Stomach (tissue), 9 donors: ENCODE data around the gene NEK4. TPM values are rescaled to one million over a fixed set of nuclear protein-coding genes. Genes with fewer than 3 reads are reported as not detected.

Source experiments
- DNase-seq, 2 donors: peaks; one replicate each; pipeline versions ENCODE4 v3.0.0 to v3.0.0-alpha.2; 2013 to 2019
- H3K27ac ChIP-seq, 5 donors: fragments of 200-600 bp in 4 of 5; sonication (generic) in 4 of 5; one replicate each; pipeline ENCODE4 v1.5.1; 2013 to 2019; ENCODE audit warnings: mild to moderate bottlenecking in 1 of 5, moderate library complexity in 1 of 5
- H3K27me3 ChIP-seq, 3 donors: fragments of 200-600 bp; sonication (generic); one replicate each; pipeline ENCODE4 v1.5.1; 2017 to 2019; ENCODE audit warnings: mixed run types in 1 of 3
- H3K36me3 ChIP-seq, 4 donors: fragments of 200-600 bp; sonication (generic); 1 replicate in 3 of 4; 2 replicates in 1 of 4; pipeline ENCODE4 v1.5.1; 2016 to 2019
- H3K4me1 ChIP-seq, 4 donors: fragments of 200-600 bp; sonication (generic); one replicate each; pipeline ENCODE4 v1.5.1; 2016 to 2019
- H3K4me3 ChIP-seq, 4 donors: fragments of 200-600 bp; sonication (generic) in 3 of 4; one replicate each; pipeline ENCODE4 v1.5.1; 2016 to 2019; ENCODE audit warnings: mild to moderate bottlenecking in 1 of 4
- H3K9me3 ChIP-seq, 4 donors: fragments of 200-600 bp; sonication (generic); one replicate each; pipeline ENCODE4 v1.5.1; 2016 to 2019
- EP300 ChIP-seq: sonication (generic); formaldehyde crosslinking; IDR thresholded peaks from one replicate; pipeline ENCODE4 v1.6.1; 2017; ENCODE audit warnings: antibody characterized with exemption
- POLR2A ChIP-seq, 4 donors: fragments of 450-650 bp; IDR thresholded peaks; one replicate each; pipeline ENCODE4 v1.6.1; 2016; ENCODE audit warnings: antibody characterized with exemption in 4 of 4, control low read depth in 2 of 4, mild to moderate bottlenecking in 1 of 4, moderate library complexity in 1 of 4
- POLR2AphosphoS5 ChIP-seq, 3 donors: sonication (generic); formaldehyde crosslinking; IDR thresholded peaks; one replicate each; pipeline ENCODE4 v1.6.1; 2016; ENCODE audit warnings: antibody characterized with exemption in 3 of 3
- WGBS, 5 donors: extraction: QIAGEN DNeasy Blood & Tissue Kit in 3 of 5; methylation state at CpG; one replicate each; pipeline versions ENCODE4 v1.1.5 to v1.1.7; 2013 to 2018; 5-methylcytosine and 5-hydroxymethylcytosine counted together
- intact Hi-C: fragments of 100-400 bp; cut with DNase I; formaldehyde crosslinking; loops from one replicate; pipeline ENCODE4 v1.15.1; 2023; ENCODE audit warnings: low total_unique reads
- polyA plus RNA-seq, 3 donors: library from polyadenylated mRNA; stranded (reverse); fragments of 200-250 nt; gene quantifications; one replicate each; pipeline ENCODE4 v1.2.3, GENCODE V29; 2013
- total RNA-seq, 5 donors: library from RNA; depleted of rRNA; stranded (reverse); fragments of >200 nt; gene quantifications; one replicate each; pipeline versions ENCODE4 v1.1.0 to v1.2.3, GENCODE V29; 2014 to 2016
- TF ChIP-seq, protein P1 (sequence below), 7 experiments: fragments of 450-650 bp in 4 of 7; fragments of 200-600 bp in 3 of 7; sonication (generic) in 3 of 7; IDR thresholded peaks; one replicate each; pipeline ENCODE4 v1.5.1; 2016 to 2019; ENCODE audit warnings: antibody characterized with exemption in 7 of 7, control low read depth in 2 of 7, mild to moderate bottlenecking in 1 of 7
- donor health status: healthy with polysubstance abuse.
- donor health status: Bipolar disorder and iron deficiency.
- donor health status: healthy.

NEK4 gene
- total and polyA plus RNA-seq, 8 donors: 4.3 to 30.7 (median 12.6) TPM

DNA sequence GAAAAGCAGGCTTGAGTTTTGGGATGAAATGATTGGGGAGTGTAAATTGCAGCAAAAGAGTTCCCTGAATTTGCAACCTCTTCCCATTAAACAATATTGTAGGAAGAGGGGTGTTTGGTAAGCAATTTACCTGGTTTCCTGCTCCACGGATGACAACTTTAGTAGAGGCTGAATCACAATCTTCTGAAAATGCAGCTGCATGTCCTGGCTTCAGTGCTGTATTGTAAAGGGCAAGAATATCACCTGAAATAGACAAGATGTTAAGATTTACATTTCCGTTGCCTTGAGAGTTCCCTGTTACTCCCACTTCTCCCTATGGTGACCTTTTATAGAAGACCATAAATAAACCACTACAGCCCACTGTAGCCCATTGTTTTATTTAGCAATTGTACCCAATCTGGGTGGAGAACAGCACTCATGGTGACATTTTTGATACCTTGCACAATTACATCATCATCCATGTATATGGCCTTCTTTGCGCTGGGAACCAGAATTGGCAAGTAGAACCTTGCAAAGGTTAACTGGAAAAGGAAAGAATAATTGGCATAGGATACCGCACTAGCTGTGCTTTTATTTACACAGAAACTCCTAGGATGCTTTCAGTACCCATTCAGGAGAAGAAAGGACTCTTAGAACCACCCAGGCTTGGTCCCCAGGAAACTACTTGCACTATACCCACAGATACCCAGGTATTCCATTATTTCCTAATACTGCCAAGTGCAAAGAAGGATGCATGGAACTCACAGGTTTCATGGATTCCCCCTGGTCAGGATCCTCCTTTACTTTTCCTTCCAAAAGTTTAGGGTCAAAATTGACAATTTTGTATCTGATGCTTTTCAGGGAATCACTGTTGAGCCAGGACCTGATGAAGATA, 74.7 kb downstream of the NEK4 start:
- peaks cover 61 to 91% (median 89%) of the 10 kb centered on the region in 4 donors for H3K36me3 ChIP-seq
- TF ChIP-seq POLR2A (IDR thresholded peaks at IDR 0.05) (no peak), POLR2AphosphoS5 (IDR thresholded peaks at IDR 0.05) (no peak), EP300 (no peak)
- TF ChIP-seq, protein P1, sequence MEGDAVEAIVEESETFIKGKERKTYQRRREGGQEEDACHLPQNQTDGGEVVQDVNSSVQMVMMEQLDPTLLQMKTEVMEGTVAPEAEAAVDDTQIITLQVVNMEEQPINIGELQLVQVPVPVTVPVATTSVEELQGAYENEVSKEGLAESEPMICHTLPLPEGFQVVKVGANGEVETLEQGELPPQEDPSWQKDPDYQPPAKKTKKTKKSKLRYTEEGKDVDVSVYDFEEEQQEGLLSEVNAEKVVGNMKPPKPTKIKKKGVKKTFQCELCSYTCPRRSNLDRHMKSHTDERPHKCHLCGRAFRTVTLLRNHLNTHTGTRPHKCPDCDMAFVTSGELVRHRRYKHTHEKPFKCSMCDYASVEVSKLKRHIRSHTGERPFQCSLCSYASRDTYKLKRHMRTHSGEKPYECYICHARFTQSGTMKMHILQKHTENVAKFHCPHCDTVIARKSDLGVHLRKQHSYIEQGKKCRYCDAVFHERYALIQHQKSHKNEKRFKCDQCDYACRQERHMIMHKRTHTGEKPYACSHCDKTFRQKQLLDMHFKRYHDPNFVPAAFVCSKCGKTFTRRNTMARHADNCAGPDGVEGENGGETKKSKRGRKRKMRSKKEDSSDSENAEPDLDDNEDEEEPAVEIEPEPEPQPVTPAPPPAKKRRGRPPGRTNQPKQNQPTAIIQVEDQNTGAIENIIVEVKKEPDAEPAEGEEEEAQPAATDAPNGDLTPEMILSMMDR (IDR thresholded peaks at IDR 0.05): no peak
- no peaks in the 10 kb centered on the region for H3K9me3 ChIP-seq
- intact Hi-C loops: no loop called here
- no peaks in the 10 kb centered on the region for H3K27me3 ChIP-seq
- no peak for DNase-seq
- peaks cover 0 to 8% (median 0%) of the 10 kb centered on the region in 4 donors for H3K4me1 ChIP-seq
- 70 to 78% (median 73%) methylated on average over 4 of the region's 4 CpGs for WGBS, 5 donors
- H3K27ac ChIP-seq: no peak overlapping the region
- H3K4me3 ChIP-seq: no peak overlapping the region

- 75 to 92% (median 78%) methylated on average over 7 of the region's 7 CpGs for WGBS, 5 donors
- no peaks in the 10 kb centered on the region for H3K9me3 ChIP-seq
- no peaks in the 10 kb centered on the region for H3K27me3 ChIP-seq
- DNase-seq: no peak
- H3K36me3 ChIP-seq: peaks cover 74 to 99% (median 97%) of the 10 kb centered on the region in 4 donors
- peaks cover 0 to 18% (median 3%) of the 10 kb centered on the region in 4 donors for H3K4me1 ChIP-seq
- H3K4me3 ChIP-seq: no peak overlapping the region
- no peak overlapping the region for H3K27ac ChIP-seq
- intact Hi-C loops: no loop called here
- no peak for TF ChIP-seq POLR2AphosphoS5 (IDR thresholded peaks at IDR 0.05)
- TF ChIP-seq, protein P1 (IDR thresholded peaks at IDR 0.05): no peak
- no peak for TF ChIP-seq EP300
- no peak for TF ChIP-seq POLR2A (IDR thresholded peaks at IDR 0.05)
Observed at GRCh38 chr3:52694528-52695189, 76.1 kb downstream of the NEK4 start.

DNA sequence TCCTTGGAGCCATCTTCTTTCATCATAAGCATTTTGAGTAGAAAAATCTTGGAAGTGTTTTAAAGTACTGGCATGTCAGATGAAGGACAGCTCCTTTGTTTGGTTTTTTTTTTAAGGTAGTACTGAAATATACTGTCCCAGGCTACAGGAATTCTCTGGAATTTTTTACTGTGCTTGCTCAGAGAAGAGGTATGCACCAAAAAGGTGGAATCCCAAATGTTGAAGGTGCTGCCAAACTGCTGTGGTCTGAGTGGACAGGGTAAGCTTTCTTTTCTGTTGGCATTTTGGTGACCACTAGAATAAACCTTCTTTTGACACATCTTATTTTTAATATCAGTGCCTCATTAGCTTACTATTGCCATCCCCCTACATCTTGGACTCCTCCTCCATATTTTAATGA, 77.7 kb downstream of the NEK4 start:
- Histone ChIP-seq H3K36me3 (peaks cover 88 to 100% (median 100%) of the 10 kb centered on the region in 4 donors), H3K4me1 (peaks cover 0 to 26% (median 18%) of the 10 kb centered on the region in 4 donors), H3K9me3 (no peaks in the 10 kb centered on the region), H3K4me3 (no peak overlapping the region), H3K27me3 (no peaks in the 10 kb centered on the region), H3K27ac (no peak overlapping the region)
- TF ChIP-seq POLR2A (IDR thresholded peaks at IDR 0.05) (no peak), EP300 (no peak), POLR2AphosphoS5 (IDR thresholded peaks at IDR 0.05) (no peak)
- TF ChIP-seq, protein P1 (IDR thresholded peaks at IDR 0.05): no peak
- DNase-seq: no peak
- intact Hi-C loops: no loop called here

DNA sequence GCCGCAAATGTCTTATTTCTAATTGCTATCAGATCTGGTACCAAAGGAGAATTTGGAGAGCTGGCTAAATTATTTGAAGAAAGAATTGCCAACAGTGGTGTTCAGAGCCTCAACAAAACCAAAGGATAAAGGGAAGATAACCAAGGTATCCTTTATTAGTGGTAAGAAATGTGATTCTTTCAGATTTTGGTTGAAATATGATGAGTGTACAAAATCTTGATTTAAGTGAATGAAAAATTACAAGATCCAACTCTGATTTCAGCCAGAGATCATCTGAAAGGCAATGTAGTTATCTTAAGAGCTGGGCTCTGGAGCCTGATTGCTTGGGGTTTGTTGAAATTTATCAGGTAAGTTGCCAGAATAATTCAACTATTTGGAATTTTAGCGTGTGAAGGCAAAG, 80.2 kb downstream of the NEK4 start:
- peak overlapping the region in 1 of 5 donors; percentile 3 for H3K27ac ChIP-seq
- no peak overlapping the region for H3K4me3 ChIP-seq
- 85 to 96% (median 91%) methylated on average over 2 of the region's 2 CpGs for WGBS, 5 donors
- intact Hi-C loops: no loop called here
- DNase-seq: no peak
- H3K9me3 ChIP-seq: no peaks in the 10 kb centered on the region
- H3K4me1 ChIP-seq: peaks cover 9 to 38% (median 38%) of the 10 kb centered on the region in 4 donors
- H3K27me3 ChIP-seq: no peaks in the 10 kb centered on the region
- H3K36me3 ChIP-seq: peaks cover 72 to 87% (median 86%) of the 10 kb centered on the region in 4 donors
- no peak for TF ChIP-seq POLR2AphosphoS5 (IDR thresholded peaks at IDR 0.05)
